Stomach (tissue), 4 donors: ENCODE measurements around the gene NRXN2.

ENCODE experiments used
- CTCF ChIP-seq, 7 experiments: fragments of 450-650 bp in 4 of 7; fragments of 200-600 bp in 3 of 7; sonication (generic) in 3 of 7; IDR thresholded peaks; one replicate each; pipeline ENCODE4 v1.5.1; 2016 to 2019; ENCODE audit warnings: antibody characterized with exemption in 7 of 7, control low read depth in 2 of 7, mild to moderate bottlenecking in 1 of 7
- EP300 ChIP-seq: sonication (generic); formaldehyde crosslinking; IDR thresholded peaks from one replicate; pipeline ENCODE4 v1.6.1; 2017; ENCODE audit warnings: antibody characterized with exemption
- POLR2A ChIP-seq, 4 donors: fragments of 450-650 bp; IDR thresholded peaks; one replicate each; pipeline ENCODE4 v1.6.1; 2016; ENCODE audit warnings: antibody characterized with exemption in 4 of 4, control low read depth in 2 of 4, mild to moderate bottlenecking in 1 of 4, moderate library complexity in 1 of 4
- POLR2AphosphoS5 ChIP-seq, 3 donors: sonication (generic); formaldehyde crosslinking; IDR thresholded peaks; one replicate each; pipeline ENCODE4 v1.6.1; 2016; ENCODE audit warnings: antibody characterized with exemption in 3 of 3

GRCh38 chr11:64760759-64761420, 37.9 kb upstream of the NRXN2 start:
- no peak for TF ChIP-seq CTCF (IDR thresholded peaks at IDR 0.05)
- no peak for TF ChIP-seq POLR2A (IDR thresholded peaks at IDR 0.05)
- TF ChIP-seq POLR2AphosphoS5 (IDR thresholded peaks at IDR 0.05) = no peak
- TF ChIP-seq EP300 = no peak
